Loucy (cell line): ENCODE results near the gene SFSWAP.

Experiments used
- H2AFZ ChIP-seq: fragments of 200-600 bp; sonication (generic); 2 replicates; pipeline ENCODE4 v1.6.0; 2016; ENCODE audit warnings: antibody characterized with exemption, mild to moderate bottlenecking, low read length, moderate library complexity
- H3F3A ChIP-seq: fragments of 200-600 bp; 2 replicates; pipeline ENCODE4 v1.6.0; 2016; ENCODE audit warnings: antibody characterized with exemption, low read depth, mild to moderate bottlenecking
- H3K27me3 ChIP-seq: fragments of 200-600 bp; sonication (generic); 2 replicates; pipeline ENCODE4 v1.6.1; 2014; ENCODE audit warnings: low read length, mild to moderate bottlenecking; ENCODE audit not compliant: insufficient read depth, poor library complexity, severe bottlenecking
- H3K36me3 ChIP-seq: fragments of 200-600 bp; sonication (generic); 2 replicates; pipeline ENCODE4 v1.6.1; 2016; ENCODE audit warnings: low read length; ENCODE audit not compliant: insufficient read depth
- H3K4me1 ChIP-seq: fragments of 200-600 bp; sonication (generic); 2 replicates; pipeline ENCODE4 v1.5.1; 2014; ENCODE audit warnings: low read length, mild to moderate bottlenecking; ENCODE audit not compliant: insufficient read depth, poor library complexity, severe bottlenecking
- H3K4me2 ChIP-seq: fragments of 200-600 bp; sonication (generic); 2 replicates; pipeline ENCODE4 v1.6.0; 2014; ENCODE audit warnings: antibody characterized with exemption, low read length, low read depth, mild to moderate bottlenecking; ENCODE audit not compliant: poor library complexity, severe bottlenecking
- H3K4me3 ChIP-seq: fragments of 200-600 bp; sonication (generic); 2 replicates; pipeline ENCODE4 v1.5.1; 2014; ENCODE audit warnings: low read length, mild to moderate bottlenecking, mixed read lengths; ENCODE audit not compliant: poor library complexity, severe bottlenecking
- H3K79me2 ChIP-seq: fragments of 200-600 bp; sonication (generic); 2 replicates; pipeline ENCODE4 v1.6.1; 2014; ENCODE audit warnings: low read length; ENCODE audit not compliant: insufficient read depth
- H3K9ac ChIP-seq: fragments of 200-600 bp; sonication (generic); 2 replicates; pipeline ENCODE4 v1.6.0; 2014; ENCODE audit warnings: mild to moderate bottlenecking, low read depth, low read length, moderate library complexity; ENCODE audit not compliant: poor library complexity, severe bottlenecking
- H3K9me2 ChIP-seq: fragments of 200-600 bp; sonication (generic); replicated peaks from 2 replicates; pipeline ENCODE4 v1.6.1; 2016; ENCODE audit warnings: low read depth, low read length, mixed read lengths
- H3K9me3 ChIP-seq: fragments of 200-600 bp; sonication (generic); 2 replicates; pipeline ENCODE4 v1.6.1; 2014; ENCODE audit warnings: mild to moderate bottlenecking, antibody characterized with exemption, low read length, low read depth; ENCODE audit not compliant: insufficient read depth
- H4K20me1 ChIP-seq: fragments of 200-600 bp; sonication (generic); 2 replicates; pipeline ENCODE4 v1.6.0; 2014; ENCODE audit warnings: antibody characterized with exemption, low read length, mild to moderate bottlenecking; ENCODE audit not compliant: insufficient read depth, poor library complexity, severe bottlenecking
- EZH2phosphoT487 ChIP-seq: fragments of 200-600 bp; IDR thresholded peaks from 2 replicates; pipeline ENCODE4 v1.6.1; 2018; ENCODE audit warnings: antibody characterized with exemption, mild to moderate bottlenecking, moderate library complexity, borderline replicate concordance
- TF ChIP-seq, protein P1 (sequence below): fragments of 200-600 bp; sonication (generic); conservative IDR thresholded peaks from 2 replicates; pipeline ENCODE4 v1.5.1; 2014; ENCODE audit warnings: mild to moderate bottlenecking, antibody characterized with exemption, low read length

Gene SFSWAP

GRCh38 chr12:131796411-131796736, 85.5 kb downstream of the SFSWAP start:
- Histone ChIP-seq H3K9ac (no peak overlapping the region), H3F3A (no peaks in the 10 kb centered on the region), H3K4me3 (no peak overlapping the region), H3K36me3 (peaks cover 35% of the 10 kb centered on the region; the same call in 1 of the 2 replicates), H3K27me3 (no peaks in the 10 kb centered on the region), H2AFZ (no peak overlapping the region), H3K79me2 (no peaks in the 10 kb centered on the region), H3K9me2 (no peaks in the 10 kb centered on the region), H4K20me1 (no peaks in the 10 kb centered on the region), H3K9me3 (no peaks in the 10 kb centered on the region), H3K4me1 (peaks cover 21% of the 10 kb centered on the region), H3K4me2 (no peak overlapping the region)
- no peak for TF ChIP-seq EZH2phosphoT487

DNA sequence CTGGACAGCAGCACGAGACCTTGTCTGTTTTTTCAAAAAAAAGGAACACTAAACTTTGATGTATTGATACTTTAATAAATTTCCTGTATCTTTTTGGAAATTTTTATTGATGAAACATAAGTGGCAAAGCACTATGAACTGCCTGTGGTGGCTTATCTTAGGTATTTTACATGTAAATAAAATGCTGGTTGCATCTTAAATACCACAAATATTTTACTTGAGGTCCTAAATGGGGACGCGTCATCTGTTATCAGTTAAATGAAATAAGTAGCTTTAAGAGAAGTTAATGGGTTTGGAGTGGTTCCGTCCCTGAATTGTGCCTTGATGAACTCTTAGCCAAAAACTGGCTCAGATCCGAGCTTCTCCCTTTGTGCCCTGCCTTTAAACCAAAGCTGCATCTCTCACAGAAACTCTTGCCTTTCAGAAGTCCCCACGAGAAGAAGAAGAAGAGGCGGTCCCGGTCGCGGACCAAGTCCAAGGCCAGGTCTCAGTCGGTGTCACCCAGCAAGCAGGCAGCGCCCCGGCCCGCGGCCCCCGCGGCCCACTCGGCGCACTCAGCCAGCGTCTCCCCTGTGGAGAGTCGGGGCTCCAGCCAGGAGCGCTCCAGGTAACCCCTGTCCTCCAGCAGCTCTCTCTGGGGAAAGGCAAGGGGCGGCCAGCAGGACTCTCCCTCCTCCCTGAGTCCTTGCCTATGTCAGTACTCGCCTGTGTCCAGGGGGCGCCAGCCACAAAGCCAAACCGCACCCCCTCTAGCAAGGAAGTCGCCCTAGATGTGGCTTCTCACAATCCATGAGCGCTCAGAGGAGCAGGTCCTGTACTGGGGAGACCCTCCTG, 86.1 kb downstream of the SFSWAP start:
- Histone ChIP-seq H3K4me3 (no peak overlapping the region), H3K9ac (no peak overlapping the region), H3K4me2 (no peak overlapping the region), H3K4me1 (peaks cover 27% of the 10 kb centered on the region), H3K9me2 (no peaks in the 10 kb centered on the region), H3K36me3 (peaks cover 29% of the 10 kb centered on the region; the same call in 1 of the 2 replicates), H3F3A (no peaks in the 10 kb centered on the region), H4K20me1 (no peaks in the 10 kb centered on the region), H2AFZ (no peak overlapping the region), H3K79me2 (no peaks in the 10 kb centered on the region), H3K27me3 (no peaks in the 10 kb centered on the region), H3K9me3 (no peaks in the 10 kb centered on the region)
- no peak for TF ChIP-seq EZH2phosphoT487
- TF ChIP-seq, protein P1, sequence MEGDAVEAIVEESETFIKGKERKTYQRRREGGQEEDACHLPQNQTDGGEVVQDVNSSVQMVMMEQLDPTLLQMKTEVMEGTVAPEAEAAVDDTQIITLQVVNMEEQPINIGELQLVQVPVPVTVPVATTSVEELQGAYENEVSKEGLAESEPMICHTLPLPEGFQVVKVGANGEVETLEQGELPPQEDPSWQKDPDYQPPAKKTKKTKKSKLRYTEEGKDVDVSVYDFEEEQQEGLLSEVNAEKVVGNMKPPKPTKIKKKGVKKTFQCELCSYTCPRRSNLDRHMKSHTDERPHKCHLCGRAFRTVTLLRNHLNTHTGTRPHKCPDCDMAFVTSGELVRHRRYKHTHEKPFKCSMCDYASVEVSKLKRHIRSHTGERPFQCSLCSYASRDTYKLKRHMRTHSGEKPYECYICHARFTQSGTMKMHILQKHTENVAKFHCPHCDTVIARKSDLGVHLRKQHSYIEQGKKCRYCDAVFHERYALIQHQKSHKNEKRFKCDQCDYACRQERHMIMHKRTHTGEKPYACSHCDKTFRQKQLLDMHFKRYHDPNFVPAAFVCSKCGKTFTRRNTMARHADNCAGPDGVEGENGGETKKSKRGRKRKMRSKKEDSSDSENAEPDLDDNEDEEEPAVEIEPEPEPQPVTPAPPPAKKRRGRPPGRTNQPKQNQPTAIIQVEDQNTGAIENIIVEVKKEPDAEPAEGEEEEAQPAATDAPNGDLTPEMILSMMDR = no peak; the same call in 1 of the 2 replicates

DNA sequence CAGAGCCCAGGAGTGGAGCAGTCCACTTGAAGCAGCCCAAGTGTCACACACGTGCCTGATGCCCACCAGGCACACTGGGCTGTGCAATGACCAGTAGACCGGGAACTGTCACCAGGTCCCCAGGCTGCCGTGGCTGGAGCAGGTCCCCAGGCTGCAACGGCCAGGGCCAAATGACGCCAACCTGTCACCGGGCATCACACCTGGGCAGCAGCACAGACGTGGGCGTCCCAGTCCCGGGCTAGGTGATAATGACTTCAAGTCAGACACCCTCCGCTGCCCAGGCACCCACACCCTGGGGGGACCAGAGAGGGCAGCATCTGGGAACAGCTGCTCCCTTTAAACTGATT, 86.7 kb downstream of the SFSWAP start:
- Histone ChIP-seq H3K4me1 (peaks cover 29% of the 10 kb centered on the region), H3K4me3 (no peak overlapping the region), H3K9ac (no peak overlapping the region), H4K20me1 (no peaks in the 10 kb centered on the region), H3K79me2 (no peaks in the 10 kb centered on the region), H3K36me3 (peaks cover 29% of the 10 kb centered on the region; the same call in 1 of the 2 replicates), H3F3A (no peaks in the 10 kb centered on the region), H2AFZ (no peak overlapping the region), H3K4me2 (no peak overlapping the region), H3K9me3 (no peaks in the 10 kb centered on the region), H3K9me2 (no peaks in the 10 kb centered on the region), H3K27me3 (no peaks in the 10 kb centered on the region)
- TF ChIP-seq, protein P1 = no peak

- no peak for TF ChIP-seq EZH2phosphoT487
- TF ChIP-seq, protein P1 = no peak
- no peak overlapping the region for H3K4me3 ChIP-seq
- no peaks in the 10 kb centered on the region for H4K20me1 ChIP-seq
- no peak overlapping the region for H2AFZ ChIP-seq
- no peaks in the 10 kb centered on the region for H3K27me3 ChIP-seq
- no peaks in the 10 kb centered on the region for H3F3A ChIP-seq
- no peak overlapping the region for H3K9ac ChIP-seq
- no peaks in the 10 kb centered on the region for H3K9me3 ChIP-seq
- H3K4me2 ChIP-seq = no peak overlapping the region
- H3K9me2 ChIP-seq = no peaks in the 10 kb centered on the region
- H3K4me1 ChIP-seq = peaks cover 35% of the 10 kb centered on the region
- no peaks in the 10 kb centered on the region for H3K79me2 ChIP-seq
- H3K36me3 ChIP-seq = peaks cover 29% of the 10 kb centered on the region; the same call in 1 of the 2 replicates
Measured at GRCh38 chr12:131799195-131799594, 88.3 kb downstream of the SFSWAP start.
